ENCODE results near the gene MYO18A. TPM values are rescaled to one million over a fixed set of nuclear protein-coding genes. Genes with fewer than 3 reads are reported as not detected.

MYO18A gene
- total RNA-seq, 3 donors from 2014 or later = 31.5 to 71.1 (median 42.3) TPM

DNA sequence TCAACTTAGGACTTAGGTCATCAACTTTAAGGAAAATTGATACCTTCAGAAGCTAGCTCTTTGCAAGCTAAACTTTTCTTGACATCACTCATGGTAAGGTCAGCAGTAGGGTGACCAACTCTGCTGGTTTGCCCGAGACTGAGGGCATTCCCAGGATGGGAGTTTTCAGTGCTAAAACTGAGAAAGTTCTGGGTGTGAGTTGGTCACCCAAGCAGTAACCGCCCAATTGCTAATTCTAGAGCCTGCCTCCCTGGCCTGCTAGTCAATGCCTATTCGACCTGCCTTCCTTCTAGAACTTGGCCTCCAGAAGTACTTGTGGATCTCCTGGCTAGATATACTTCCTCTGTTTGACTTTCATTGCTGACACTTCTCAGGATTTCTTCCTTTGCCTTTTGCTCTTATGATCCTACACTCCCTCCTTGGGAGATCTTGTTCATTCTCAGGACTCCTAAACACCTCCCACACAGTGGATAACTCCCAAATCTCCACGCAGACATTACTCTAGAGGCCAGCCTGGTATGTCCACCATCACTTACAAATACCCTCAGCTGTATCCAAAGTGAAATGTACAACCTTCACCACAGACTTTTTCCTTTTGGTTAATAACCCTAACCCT lies 10.5 kb upstream of the MYO18A start:
- Histone ChIP-seq H3K36me3 (no peaks in the 10 kb centered on the region), H3K4me1 (no peaks in the 10 kb centered on the region), H3K27me3 (no peaks in the 10 kb centered on the region), H3K9me3 (no peaks in the 10 kb centered on the region), H3K4me3 (no peak overlapping the region), H3K27ac (no peak overlapping the region)
- intact Hi-C loops (cut with DNase I; ENCODE audit: low total_unique reads) = no loop called here
- no peak for TF ChIP-seq POLR2AphosphoS5 (IDR thresholded peaks at IDR 0.05)
- TF ChIP-seq POLR2A (IDR thresholded peaks at IDR 0.05) = no peak
- no peak for TF ChIP-seq CTCF (IDR thresholded peaks at IDR 0.05)
- DNase-seq (ENCODE audit: low spot score in 2 of 2) = no peak

GRCh38 chr17:29190039-29190438 lies 9.8 kb upstream of the MYO18A start:
- no peak overlapping the region for H3K4me3 ChIP-seq
- TF ChIP-seq CTCF (IDR thresholded peaks at IDR 0.05) (no peak), POLR2A (IDR thresholded peaks at IDR 0.05) (no peak), POLR2AphosphoS5 (IDR thresholded peaks at IDR 0.05) (no peak)
- no peaks in the 10 kb centered on the region for H3K27me3 ChIP-seq
- no peaks in the 10 kb centered on the region for H3K9me3 ChIP-seq
- no peak overlapping the region for H3K27ac ChIP-seq
- intact Hi-C loops (cut with DNase I; ENCODE audit: low total_unique reads) = no loop called here
- H3K4me1 ChIP-seq = no peaks in the 10 kb centered on the region
- DNase-seq (ENCODE audit: low spot score in 2 of 2) = no peak
- no peaks in the 10 kb centered on the region for H3K36me3 ChIP-seq

GRCh38 chr17:29189355-29189754 lies 9.2 kb upstream of the MYO18A start:
- H3K27ac ChIP-seq = no peak overlapping the region
- DNase-seq (ENCODE audit: low spot score in 2 of 2) = no peak
- H3K9me3 ChIP-seq = no peaks in the 10 kb centered on the region
- no peaks in the 10 kb centered on the region for H3K4me1 ChIP-seq
- TF ChIP-seq CTCF (IDR thresholded peaks at IDR 0.05) = no peak
- TF ChIP-seq POLR2AphosphoS5 (IDR thresholded peaks at IDR 0.05) = no peak
- no peak for TF ChIP-seq POLR2A (IDR thresholded peaks at IDR 0.05)
- intact Hi-C loops (cut with DNase I; ENCODE audit: low total_unique reads) = no loop called here
- H3K4me3 ChIP-seq = no peak overlapping the region
- no peaks in the 10 kb centered on the region for H3K27me3 ChIP-seq
- no peaks in the 10 kb centered on the region for H3K36me3 ChIP-seq

DNA sequence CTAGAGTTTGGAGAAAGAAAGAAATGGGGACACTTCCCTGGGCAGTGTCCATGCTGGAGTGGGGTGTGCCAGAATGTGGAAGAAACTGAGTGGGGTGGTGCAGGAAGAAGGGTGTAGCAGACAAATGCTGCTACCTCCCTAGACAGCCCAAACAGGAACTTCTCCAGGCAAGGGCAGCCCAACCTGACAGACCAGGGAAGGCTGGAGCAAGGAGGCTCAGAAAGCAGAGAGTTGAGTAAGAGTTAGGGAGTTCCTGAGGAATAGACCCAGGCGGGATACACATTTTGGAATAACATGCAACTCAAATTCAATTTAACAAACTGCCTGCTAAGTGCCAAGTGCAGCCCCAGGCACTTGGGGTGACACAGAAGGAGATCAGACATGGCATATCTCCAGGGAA lies 1.0 kb upstream of the MYO18A start:
- Histone ChIP-seq H3K36me3 (no peaks in the 10 kb centered on the region), H3K9me3 (no peaks in the 10 kb centered on the region), H3K4me1 (peaks cover 15 to 25% of the 10 kb centered on the region in 2 donors), H3K27ac (peak overlapping the region; percentile 88 to 94), H3K27me3 (no peaks in the 10 kb centered on the region), H3K4me3 (no peak overlapping the region)
- DNase-seq (ENCODE audit: low spot score in 2 of 2) = no peak
- no peak for TF ChIP-seq POLR2AphosphoS5 (IDR thresholded peaks at IDR 0.05)
- intact Hi-C loops (cut with DNase I; ENCODE audit: low total_unique reads) = loop anchor here (5.0 kb wide), 1 partner anchor 34 kb away; no protein-coding TSS in a partner anchor

DNA sequence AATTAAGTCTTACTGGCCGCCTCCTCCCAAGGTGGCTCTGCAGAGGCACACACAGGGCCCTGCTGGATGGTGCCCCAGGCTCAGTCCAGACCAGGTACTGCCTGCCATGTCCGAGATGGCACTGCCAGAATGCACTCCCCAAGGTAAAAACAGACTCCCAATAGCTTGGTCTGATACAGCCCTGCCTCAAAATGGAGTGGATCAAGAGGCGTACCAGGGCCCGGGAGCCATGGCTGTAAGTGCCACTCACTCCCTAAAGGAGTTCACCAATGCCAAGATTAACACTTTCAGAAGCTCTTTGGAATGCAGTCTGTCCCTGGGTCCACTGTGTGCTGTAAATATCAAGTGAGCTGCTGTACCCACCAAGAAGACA lies 576 bp upstream of the MYO18A start:
- TF ChIP-seq POLR2A (IDR thresholded peaks at IDR 0.05) (no peak), CTCF (IDR thresholded peaks at IDR 0.05) (no peak), POLR2AphosphoS5 (IDR thresholded peaks at IDR 0.05) (no peak)
- intact Hi-C loops (cut with DNase I; ENCODE audit: low total_unique reads) = loop anchor here (5.0 kb wide), 1 partner anchor 33 kb away; no protein-coding TSS in a partner anchor
- peak overlapping the region; percentile 57 to 85 (median 71) for H3K4me3 ChIP-seq
- no peaks in the 10 kb centered on the region for H3K27me3 ChIP-seq
- DNase-seq (ENCODE audit: low spot score in 2 of 2) = no peak
- H3K36me3 ChIP-seq = no peaks in the 10 kb centered on the region
- H3K4me1 ChIP-seq = peaks cover 15 to 25% of the 10 kb centered on the region in 2 donors
- H3K9me3 ChIP-seq = no peaks in the 10 kb centered on the region
- peak overlapping the region; percentile 88 to 94 for H3K27ac ChIP-seq

Data from breast epithelium (tissue), 4 donors.